Uterus (tissue), 2 donors: ENCODE results near the gene ALPG.
"Not testable (repeated sequence)": the region's sequence is repeated elsewhere in the genome, so short reads cannot be mapped to it uniquely, and the experiment has no call there.

Experiments
- CTCF ChIP-seq, 4 experiments: fragments of 200-600 bp in 2 of 4; fragments of 450-650 bp in 2 of 4; sonication (generic) in 2 of 4; IDR thresholded peaks; one replicate each; pipeline ENCODE4 v1.5.1; 2016 to 2019; ENCODE audit warnings: antibody characterized with exemption in 4 of 4, mild to moderate bottlenecking in 2 of 4, moderate library complexity in 1 of 4
- POLR2A ChIP-seq, 2 donors: fragments of 450-650 bp; IDR thresholded peaks; one replicate each; pipeline ENCODE4 v1.6.1; 2016; ENCODE audit warnings: antibody characterized with exemption in 2 of 2, mild to moderate bottlenecking in 1 of 2, moderate library complexity in 1 of 2

DNA sequence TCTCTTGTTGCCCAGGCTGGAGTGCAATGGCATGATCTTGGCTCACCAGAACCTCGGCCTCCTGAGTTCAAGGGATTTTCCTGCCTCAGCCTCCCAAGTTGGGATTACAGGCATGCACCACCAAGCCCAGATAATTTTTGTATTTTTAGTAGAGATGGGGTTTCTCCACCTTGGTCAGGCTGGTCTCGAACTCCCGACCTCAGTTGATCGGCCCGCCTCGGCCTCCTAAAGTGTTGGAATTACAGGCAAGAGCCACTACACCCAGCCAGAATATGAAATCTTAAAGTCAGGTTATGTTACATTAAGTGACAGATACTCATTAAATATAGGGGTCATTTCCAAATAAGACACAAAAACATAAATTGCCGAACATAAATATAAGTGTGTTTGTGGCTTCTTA lies 12.2 kb upstream of the ALPG start:
- not testable (repeated sequence) for TF ChIP-seq CTCF, POLR2A (IDR thresholded peaks at IDR 0.05)
